ENCODE measurements around the gene MOB2.
"Not testable (repeated sequence)": the region's sequence is repeated elsewhere in the genome, so short reads cannot be mapped to it uniquely, and the experiment has no call there.

Gene MOB2

GRCh38 chr11:1423406-1423805 is 63.2 kb downstream of the MOB2 start:
- not testable (repeated sequence) for H3K27me3 ChIP-seq (ENCODE audit: insufficient read depth, low read length); H3K4me1 ChIP-seq (ENCODE audit: insufficient read depth, low read length); H3K9me3 ChIP-seq (ENCODE audit: insufficient read depth, low read depth, low read length); H3K4me3 ChIP-seq (ENCODE audit: low read length); H3K9ac ChIP-seq (ENCODE audit: low read depth, low read length); H3K27ac ChIP-seq (ENCODE audit: low read length); H3K36me3 ChIP-seq (ENCODE audit: insufficient read depth, low read depth, low read length)

- H3K27me3 ChIP-seq (ENCODE audit: insufficient read depth, low read length), result no peaks in the 10 kb centered on the region
- H3K36me3 ChIP-seq (ENCODE audit: insufficient read depth, low read depth, low read length), result no peaks in the 10 kb centered on the region
- H3K9me3 ChIP-seq (ENCODE audit: insufficient read depth, low read depth, low read length), result peaks cover 9% of the 10 kb centered on the region
- no peak overlapping the region for H3K9ac ChIP-seq (ENCODE audit: low read depth, low read length)
- no peak overlapping the region for H3K27ac ChIP-seq (ENCODE audit: low read length)
- no peaks in the 10 kb centered on the region for H3K4me1 ChIP-seq (ENCODE audit: insufficient read depth, low read length)
- no peak overlapping the region for H3K4me3 ChIP-seq (ENCODE audit: low read length)
Measured at GRCh38 chr11:1422981-1423380, 63.6 kb downstream of the MOB2 start.

- H3K4me1 ChIP-seq (ENCODE audit: insufficient read depth, low read length), result no peaks in the 10 kb centered on the region
- no peaks in the 10 kb centered on the region for H3K27me3 ChIP-seq (ENCODE audit: insufficient read depth, low read length)
- H3K9ac ChIP-seq (ENCODE audit: low read depth, low read length), result no peak overlapping the region
- no peak overlapping the region for H3K4me3 ChIP-seq (ENCODE audit: low read length)
- H3K27ac ChIP-seq (ENCODE audit: low read length), result no peak overlapping the region
- no peaks in the 10 kb centered on the region for H3K36me3 ChIP-seq (ENCODE audit: insufficient read depth, low read depth, low read length)
- H3K9me3 ChIP-seq (ENCODE audit: insufficient read depth, low read depth, low read length), result peaks cover 11% of the 10 kb centered on the region
Measured at GRCh38 chr11:1422481-1422880, 64.1 kb downstream of the MOB2 start.

GRCh38 chr11:1421291-1421690 is 65.3 kb downstream of the MOB2 start:
- H3K36me3 ChIP-seq (ENCODE audit: insufficient read depth, low read depth, low read length), result no peaks in the 10 kb centered on the region
- H3K4me3 ChIP-seq (ENCODE audit: low read length), result no peak overlapping the region
- H3K9ac ChIP-seq (ENCODE audit: low read depth, low read length), result no peak overlapping the region
- peaks cover 22% of the 10 kb centered on the region for H3K9me3 ChIP-seq (ENCODE audit: insufficient read depth, low read depth, low read length)
- H3K4me1 ChIP-seq (ENCODE audit: insufficient read depth, low read length), result no peaks in the 10 kb centered on the region
- no peak overlapping the region for H3K27ac ChIP-seq (ENCODE audit: low read length)
- H3K27me3 ChIP-seq (ENCODE audit: insufficient read depth, low read length), result no peaks in the 10 kb centered on the region

GRCh38 chr11:1419811-1420210 is 66.8 kb downstream of the MOB2 start:
- Histone ChIP-seq H3K9me3 (ENCODE audit: insufficient read depth, low read depth, low read length) (peaks cover 35% of the 10 kb centered on the region), H3K36me3 (ENCODE audit: insufficient read depth, low read depth, low read length) (no peaks in the 10 kb centered on the region), H3K27me3 (ENCODE audit: insufficient read depth, low read length) (no peaks in the 10 kb centered on the region), H3K9ac (ENCODE audit: low read depth, low read length) (no peak overlapping the region), H3K27ac (ENCODE audit: low read length) (no peak overlapping the region), H3K4me1 (ENCODE audit: insufficient read depth, low read length) (no peaks in the 10 kb centered on the region), H3K4me3 (ENCODE audit: low read length) (no peak overlapping the region)
